Smooth muscle cell (in vitro differentiated cells): ENCODE results near the gene KCNJ9. TPM values are rescaled to one million over a fixed set of nuclear protein-coding genes. Genes with fewer than 3 reads are reported as not detected.

Experiments
- DNase-seq: peaks from one replicate; lab custom pipeline; 2025; ENCODE audit not compliant: unreplicated experiment; lab: John Stamatoyannopoulos, UW
- H2AFZ ChIP-seq: fragments of 200-600 bp; sonication (generic); 2 replicates; pipeline ENCODE4 v1.6.0; 2016; ENCODE audit warnings: antibody characterized with exemption, low read depth, mild to moderate bottlenecking
- H3F3A ChIP-seq: fragments of 200-600 bp; sonication (generic); 2 replicates; pipeline ENCODE4 v1.6.0; 2017; ENCODE audit warnings: antibody characterized with exemption, low read depth
- H3K27ac ChIP-seq: fragments of 200-600 bp; sonication (generic); 2 replicates; pipeline ENCODE4 v1.5.1; 2016; ENCODE audit warnings: low read depth, mild to moderate bottlenecking
- H3K27me3 ChIP-seq: fragments of 200-600 bp; sonication (generic); 2 replicates; pipeline ENCODE4 v1.6.1; 2016; ENCODE audit warnings: low read depth, mild to moderate bottlenecking
- H3K36me3 ChIP-seq: fragments of 200-600 bp; sonication (generic); 2 replicates; pipeline ENCODE4 v1.5.1; 2016; ENCODE audit warnings: low read depth
- H3K4me1 ChIP-seq: fragments of 200-600 bp; sonication (generic); 2 replicates; pipeline ENCODE4 v1.5.1; 2016; ENCODE audit warnings: low read depth
- H3K4me2 ChIP-seq: fragments of 200-600 bp; sonication (generic); 2 replicates; pipeline ENCODE4 v1.6.0; 2016; ENCODE audit warnings: mild to moderate bottlenecking
- H3K4me3 ChIP-seq: fragments of 200-600 bp; sonication (generic); 2 replicates; pipeline ENCODE4 v1.5.1; 2016; ENCODE audit warnings: mild to moderate bottlenecking
- H3K79me2 ChIP-seq: fragments of 200-600 bp; sonication (generic); 2 replicates; pipeline ENCODE4 v1.6.0; 2016; ENCODE audit warnings: low read depth, mild to moderate bottlenecking
- H3K9ac ChIP-seq: fragments of 200-600 bp; sonication (generic); 2 replicates; pipeline ENCODE4 v1.6.0; 2016; ENCODE audit warnings: low read depth
- H3K9me3 ChIP-seq: fragments of 200-600 bp; sonication (generic); replicated peaks from 2 replicates; pipeline ENCODE4 v1.5.1; 2016; ENCODE audit warnings: low read depth
- H4K20me1 ChIP-seq: fragments of 200-600 bp; sonication (generic); 2 replicates; pipeline ENCODE4 v1.6.0; 2016; ENCODE audit warnings: low read depth
- WGBS: methylation state at CpG from one replicate; pipeline ENCODE4 v1.1.7; 2016; ENCODE audit warnings: low lambda C conversion rate; 5-methylcytosine and 5-hydroxymethylcytosine counted together
- polyA plus RNA-seq: library from polyadenylated mRNA; unstranded; fragments of >200 nt; fragmentation: Nextera tagmentation; extraction: Ambion mirVana; gene quantifications from 2 replicates; pipeline ENCODE4 v1.2.1, GENCODE V29; 2016
- total RNA-seq: library from RNA; depleted of rRNA; stranded (reverse); fragments of >200 nt; gene quantifications from 2 replicates; pipeline ENCODE4 v1.2.3, GENCODE V29; 2014
- TF ChIP-seq, protein P1 (sequence below): fragments of 200-600 bp; sonication (generic); IDR thresholded peaks from 2 replicates; pipeline ENCODE4 v1.5.1; 2017; ENCODE audit warnings: borderline replicate concordance, mild to moderate bottlenecking, antibody characterized with exemption; ENCODE audit not compliant: insufficient read depth, poor library complexity, severe bottlenecking

The KCNJ9 gene
- total and polyA plus RNA-seq, 2 experiments from 2014 or later: not detected

DNA sequence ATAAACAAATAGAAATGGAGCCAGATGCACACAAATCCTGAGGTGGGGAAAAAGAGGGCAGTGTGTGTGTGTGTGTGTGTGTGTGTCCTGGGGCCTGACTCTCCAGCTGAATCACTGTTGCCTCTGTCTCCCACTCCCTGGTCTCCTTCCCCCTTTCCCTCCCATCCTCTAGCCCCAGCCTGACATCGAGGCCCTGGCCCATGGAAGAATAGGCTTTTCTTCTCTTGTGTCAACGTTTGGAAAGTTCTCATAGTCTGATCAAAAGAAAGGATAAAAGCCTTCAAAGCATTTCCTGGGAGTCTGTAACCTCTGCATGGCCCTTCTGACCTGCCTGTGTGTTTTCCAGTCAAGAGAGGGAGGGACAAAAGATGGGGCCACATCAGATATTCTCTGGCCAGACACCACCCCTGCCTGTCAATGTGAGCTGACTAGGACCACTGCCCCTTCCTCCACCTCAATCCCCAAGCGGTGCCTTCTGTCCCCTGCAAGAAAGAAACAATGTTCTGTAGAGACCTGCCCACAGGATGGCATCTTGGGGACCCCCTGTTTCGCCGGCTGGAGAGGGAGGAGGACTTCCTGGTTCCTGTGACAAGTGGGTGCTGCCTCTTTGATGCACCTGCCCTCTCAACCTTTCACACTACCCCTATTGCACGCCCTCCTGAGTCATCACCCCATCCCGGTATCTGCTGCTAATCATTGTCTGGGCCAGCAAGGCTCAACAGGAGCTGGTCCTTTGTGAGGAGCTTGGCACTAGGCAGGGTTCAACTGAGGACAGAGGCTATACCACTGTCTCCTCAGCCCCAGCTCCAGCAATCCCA, 27.6 kb upstream of the KCNJ9 start:
- Histone ChIP-seq H4K20me1 (no peaks in the 10 kb centered on the region), H3K27ac (no peak overlapping the region), H3K4me2 (no peak overlapping the region), H3K79me2 (no peaks in the 10 kb centered on the region), H3K9ac (no peak overlapping the region), H3K36me3 (no peaks in the 10 kb centered on the region), H3F3A (no peaks in the 10 kb centered on the region), H3K4me3 (no peak overlapping the region), H3K9me3 (no peaks in the 10 kb centered on the region), H3K27me3 (peaks cover 13% of the 10 kb centered on the region), H3K4me1 (peaks cover 4% of the 10 kb centered on the region), H2AFZ (no peak overlapping the region)
- no peak for DNase-seq
- 73% methylated on average over 7 of the region's 7 CpGs for WGBS
- TF ChIP-seq, protein P1, sequence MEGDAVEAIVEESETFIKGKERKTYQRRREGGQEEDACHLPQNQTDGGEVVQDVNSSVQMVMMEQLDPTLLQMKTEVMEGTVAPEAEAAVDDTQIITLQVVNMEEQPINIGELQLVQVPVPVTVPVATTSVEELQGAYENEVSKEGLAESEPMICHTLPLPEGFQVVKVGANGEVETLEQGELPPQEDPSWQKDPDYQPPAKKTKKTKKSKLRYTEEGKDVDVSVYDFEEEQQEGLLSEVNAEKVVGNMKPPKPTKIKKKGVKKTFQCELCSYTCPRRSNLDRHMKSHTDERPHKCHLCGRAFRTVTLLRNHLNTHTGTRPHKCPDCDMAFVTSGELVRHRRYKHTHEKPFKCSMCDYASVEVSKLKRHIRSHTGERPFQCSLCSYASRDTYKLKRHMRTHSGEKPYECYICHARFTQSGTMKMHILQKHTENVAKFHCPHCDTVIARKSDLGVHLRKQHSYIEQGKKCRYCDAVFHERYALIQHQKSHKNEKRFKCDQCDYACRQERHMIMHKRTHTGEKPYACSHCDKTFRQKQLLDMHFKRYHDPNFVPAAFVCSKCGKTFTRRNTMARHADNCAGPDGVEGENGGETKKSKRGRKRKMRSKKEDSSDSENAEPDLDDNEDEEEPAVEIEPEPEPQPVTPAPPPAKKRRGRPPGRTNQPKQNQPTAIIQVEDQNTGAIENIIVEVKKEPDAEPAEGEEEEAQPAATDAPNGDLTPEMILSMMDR: no peak

DNA sequence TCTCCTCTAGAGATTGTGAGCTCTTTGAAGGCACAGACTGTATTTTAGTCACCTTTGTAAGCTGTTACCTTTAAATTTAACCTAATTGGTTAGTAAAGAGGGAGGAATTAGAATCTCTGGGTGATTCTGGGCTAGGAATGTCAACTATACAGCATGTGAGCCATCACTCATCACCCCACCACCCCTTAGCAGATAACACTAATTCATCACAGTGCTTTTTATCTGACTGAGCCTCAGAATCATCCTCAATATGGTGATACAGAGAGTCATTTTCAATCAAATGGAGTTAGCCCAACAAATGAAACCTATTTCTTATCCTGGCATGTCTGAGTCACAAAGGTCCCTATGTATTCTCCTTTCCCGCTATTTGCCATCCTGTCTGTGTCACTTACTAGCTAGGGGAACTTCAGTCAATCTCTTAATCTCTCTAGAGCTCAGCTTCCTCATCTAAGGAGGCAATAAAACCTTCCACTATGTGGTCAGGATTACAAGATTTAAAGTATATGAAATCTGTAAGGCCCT, 24.6 kb upstream of the KCNJ9 start:
- H3K9me3 ChIP-seq: no peaks in the 10 kb centered on the region
- H3K4me2 ChIP-seq: peak overlapping the region; percentile 3
- no peak overlapping the region for H2AFZ ChIP-seq
- no peak for DNase-seq
- H3K4me1 ChIP-seq: peaks cover under 1% of the 10 kb centered on the region
- H3K79me2 ChIP-seq: no peaks in the 10 kb centered on the region
- H3K9ac ChIP-seq: no peak overlapping the region
- H3K27ac ChIP-seq: no peak overlapping the region
- peaks cover 38% of the 10 kb centered on the region for H3K27me3 ChIP-seq
- no peaks in the 10 kb centered on the region for H3F3A ChIP-seq
- 14% methylated on average over 1 of the region's 1 CpG for WGBS
- TF ChIP-seq, protein P1: no peak
- H3K4me3 ChIP-seq: no peak overlapping the region
- H3K36me3 ChIP-seq: no peaks in the 10 kb centered on the region
- no peaks in the 10 kb centered on the region for H4K20me1 ChIP-seq

DNA sequence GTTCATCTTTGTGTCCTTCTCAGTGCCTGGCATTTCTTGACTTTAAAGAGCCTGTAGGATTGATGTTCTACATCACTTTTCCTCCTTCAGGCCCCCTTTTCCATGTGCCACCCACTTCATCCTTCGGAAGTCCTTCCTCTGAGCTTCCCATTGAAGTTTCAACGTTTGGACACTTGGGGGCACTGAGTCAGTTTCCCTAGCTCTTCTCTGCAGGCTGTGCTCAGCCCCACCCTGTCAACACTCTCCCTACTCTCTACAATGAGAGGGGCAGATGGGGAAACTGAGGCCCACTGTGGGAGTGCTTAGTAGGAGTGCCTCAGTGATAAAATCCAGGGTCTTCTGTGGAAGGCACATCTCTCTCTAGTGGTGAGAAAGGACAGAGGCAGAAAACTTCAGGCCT, 23.3 kb upstream of the KCNJ9 start:
- no peak for DNase-seq
- Histone ChIP-seq H3K9ac (no peak overlapping the region), H3K4me1 (peaks cover 5% of the 10 kb centered on the region), H3K4me3 (no peak overlapping the region), H3K79me2 (no peaks in the 10 kb centered on the region), H2AFZ (no peak overlapping the region), H3K27ac (no peak overlapping the region), H3K9me3 (no peaks in the 10 kb centered on the region), H3K27me3 (peaks cover 30% of the 10 kb centered on the region), H4K20me1 (no peaks in the 10 kb centered on the region), H3F3A (no peaks in the 10 kb centered on the region), H3K36me3 (no peaks in the 10 kb centered on the region), H3K4me2 (no peak overlapping the region)
- 42% methylated on average over 2 of the region's 2 CpGs for whole genome bisulfite sequencing
- TF ChIP-seq, protein P1: no peak
